Measurements from ENCODE around the gene VPREB1.

DNA sequence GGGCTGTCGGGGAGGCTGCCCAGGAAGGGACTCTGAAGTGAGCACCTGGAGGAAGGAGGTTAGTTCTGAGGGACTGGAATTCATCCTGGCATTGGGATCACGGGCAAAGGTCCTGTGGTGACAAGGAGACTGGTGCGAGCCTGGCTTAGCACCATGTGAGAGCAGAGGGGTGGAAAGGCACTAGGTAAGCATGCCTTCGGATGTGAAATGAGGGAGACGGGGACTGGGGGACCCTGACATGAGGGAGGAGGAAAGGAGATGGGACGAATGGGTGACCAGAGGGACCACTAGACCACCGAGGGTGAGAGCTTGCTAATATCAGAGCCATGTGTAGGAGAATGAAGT, 3.1 kb upstream of the VPREB1 start:
- TF ChIP-seq, protein P1, sequence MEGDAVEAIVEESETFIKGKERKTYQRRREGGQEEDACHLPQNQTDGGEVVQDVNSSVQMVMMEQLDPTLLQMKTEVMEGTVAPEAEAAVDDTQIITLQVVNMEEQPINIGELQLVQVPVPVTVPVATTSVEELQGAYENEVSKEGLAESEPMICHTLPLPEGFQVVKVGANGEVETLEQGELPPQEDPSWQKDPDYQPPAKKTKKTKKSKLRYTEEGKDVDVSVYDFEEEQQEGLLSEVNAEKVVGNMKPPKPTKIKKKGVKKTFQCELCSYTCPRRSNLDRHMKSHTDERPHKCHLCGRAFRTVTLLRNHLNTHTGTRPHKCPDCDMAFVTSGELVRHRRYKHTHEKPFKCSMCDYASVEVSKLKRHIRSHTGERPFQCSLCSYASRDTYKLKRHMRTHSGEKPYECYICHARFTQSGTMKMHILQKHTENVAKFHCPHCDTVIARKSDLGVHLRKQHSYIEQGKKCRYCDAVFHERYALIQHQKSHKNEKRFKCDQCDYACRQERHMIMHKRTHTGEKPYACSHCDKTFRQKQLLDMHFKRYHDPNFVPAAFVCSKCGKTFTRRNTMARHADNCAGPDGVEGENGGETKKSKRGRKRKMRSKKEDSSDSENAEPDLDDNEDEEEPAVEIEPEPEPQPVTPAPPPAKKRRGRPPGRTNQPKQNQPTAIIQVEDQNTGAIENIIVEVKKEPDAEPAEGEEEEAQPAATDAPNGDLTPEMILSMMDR (IDR thresholded peaks at IDR 0.05) = no peak
- TF ChIP-seq POLR2A (IDR thresholded peaks at IDR 0.05) = no peak
